Esophagus muscularis mucosa (tissue), 4 donors: Measurements from ENCODE around the gene CAMKMT.

ENCODE experiments used
- CTCF ChIP-seq, 3 experiments: fragments of 200-600 bp in 2 of 3; fragments of 450-650 bp in 1 of 3; sonication (generic) in 2 of 3; IDR thresholded peaks; one replicate each; pipeline ENCODE4 v1.5.1; 2017 to 2019; ENCODE audit warnings: antibody characterized with exemption in 3 of 3, mild to moderate bottlenecking in 2 of 3, moderate library complexity in 1 of 3
- EP300 ChIP-seq: sonication (generic); formaldehyde crosslinking; IDR thresholded peaks from one replicate; pipeline ENCODE4 v1.6.1; 2017; ENCODE audit warnings: antibody characterized with exemption
- POLR2A ChIP-seq: fragments of 450-650 bp; IDR thresholded peaks from one replicate; pipeline ENCODE4 v1.6.1; 2017; ENCODE audit warnings: antibody characterized with exemption, moderate library complexity, mild to moderate bottlenecking, low read depth

GRCh38 chr2:44766777-44767176 lies 405.0 kb downstream of the CAMKMT start:
- TF ChIP-seq CTCF (IDR thresholded peaks at IDR 0.05) (no peak), POLR2A (no peak), EP300 (no peak)
